Lower leg skin (tissue), 4 donors: Measurements from ENCODE around the gene LRRC9. TPM values are rescaled to one million over a fixed set of nuclear protein-coding genes. Genes with fewer than 3 reads are reported as not detected.

ENCODE experiments used
- DNase-seq, 2 donors: peaks; one replicate each; pipeline ENCODE4 v3.0.0-alpha.2; 2019; ENCODE audit warnings: low spot score in 2 of 2
- H3K4me3 ChIP-seq: fragments of 200-600 bp; sonication (generic); 2 replicates; pipeline ENCODE4 v1.5.1; 2017; ENCODE audit warnings: mild to moderate bottlenecking, low read depth; ENCODE audit not compliant: poor library complexity, severe bottlenecking
- POLR2A ChIP-seq, 2 donors: fragments of 450-650 bp; IDR thresholded peaks; one replicate each; pipeline ENCODE4 v1.6.1; 2016 to 2017; ENCODE audit warnings: antibody characterized with exemption in 2 of 2, mild to moderate bottlenecking in 1 of 2, moderate library complexity in 1 of 2
- WGBS, 2 donors: methylation state at CpG; one replicate each; pipeline ENCODE4 v1.1.5; 2018; 5-methylcytosine and 5-hydroxymethylcytosine counted together
- intact Hi-C: fragments of 100-400 bp; cut with DNase I; formaldehyde crosslinking; loops from one replicate; pipeline ENCODE4 v1.15.0; 2023; ENCODE audit warnings: low total_unique reads
- total RNA-seq, 4 donors: library from RNA; depleted of rRNA; stranded (reverse); fragments of >200 nt; gene quantifications; one replicate each; pipeline ENCODE4 v1.1.0, GENCODE V29; 2016
- TF ChIP-seq, protein P1 (sequence below), 3 donors: fragments of 450-650 bp; IDR thresholded peaks; one replicate each; pipeline ENCODE4 v1.5.1; 2016; ENCODE audit warnings: antibody characterized with exemption in 3 of 3, mild to moderate bottlenecking in 3 of 3, moderate library complexity in 2 of 3

Gene LRRC9
- not detected for total RNA-seq

DNA sequence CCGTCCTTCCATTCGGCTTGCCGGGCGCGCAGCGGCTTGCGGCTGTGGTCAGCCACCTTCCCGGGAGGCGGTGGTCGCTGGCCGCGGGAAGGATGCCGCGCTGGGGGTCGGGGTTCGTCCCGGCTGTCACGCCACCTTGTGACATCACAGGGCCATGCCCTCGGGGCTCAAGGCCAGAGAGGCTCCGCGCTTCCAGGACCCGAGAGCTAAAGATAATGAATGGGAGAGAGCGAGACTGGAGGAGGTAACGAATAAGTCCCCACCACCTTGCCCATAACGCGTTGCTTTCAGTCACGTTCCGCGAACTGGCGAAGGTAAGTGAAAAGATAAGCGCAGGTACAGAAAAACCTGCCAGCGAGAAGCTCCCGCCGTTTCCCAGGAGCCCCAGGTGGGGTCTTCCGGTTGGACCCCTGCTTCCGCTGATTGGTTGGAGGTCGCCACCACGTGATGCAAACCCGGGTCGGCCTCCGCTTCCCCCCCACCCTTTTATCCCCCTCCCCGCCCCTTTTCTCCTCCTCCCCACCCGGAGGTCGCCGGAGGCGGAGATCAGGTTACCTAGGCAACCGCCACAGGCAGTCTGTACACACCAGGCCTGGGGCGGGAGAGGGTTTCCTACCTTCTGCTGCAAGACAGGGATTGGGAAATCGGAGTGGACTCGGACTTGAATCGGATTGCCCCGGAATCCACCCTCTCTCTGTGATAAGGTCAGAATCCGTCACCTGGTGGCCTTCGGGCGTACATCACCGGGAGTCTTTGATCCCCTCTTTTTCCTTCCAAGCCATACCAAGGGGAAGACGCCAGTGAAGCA, at the start of gene LRRC9:
LRRC9 (plus strand) TSS at position 575 of the 808 bp plus-strand sequence.
- H3K4me3 ChIP-seq, result peak within 1 kb of the TSS; percentile 10
- intact Hi-C loops, result no loop called here
- DNase-seq, result peak in 1 of 2 donors; percentile 82
- TF ChIP-seq POLR2A (IDR thresholded peaks at IDR 0.05), result no peak
- TF ChIP-seq, protein P1, sequence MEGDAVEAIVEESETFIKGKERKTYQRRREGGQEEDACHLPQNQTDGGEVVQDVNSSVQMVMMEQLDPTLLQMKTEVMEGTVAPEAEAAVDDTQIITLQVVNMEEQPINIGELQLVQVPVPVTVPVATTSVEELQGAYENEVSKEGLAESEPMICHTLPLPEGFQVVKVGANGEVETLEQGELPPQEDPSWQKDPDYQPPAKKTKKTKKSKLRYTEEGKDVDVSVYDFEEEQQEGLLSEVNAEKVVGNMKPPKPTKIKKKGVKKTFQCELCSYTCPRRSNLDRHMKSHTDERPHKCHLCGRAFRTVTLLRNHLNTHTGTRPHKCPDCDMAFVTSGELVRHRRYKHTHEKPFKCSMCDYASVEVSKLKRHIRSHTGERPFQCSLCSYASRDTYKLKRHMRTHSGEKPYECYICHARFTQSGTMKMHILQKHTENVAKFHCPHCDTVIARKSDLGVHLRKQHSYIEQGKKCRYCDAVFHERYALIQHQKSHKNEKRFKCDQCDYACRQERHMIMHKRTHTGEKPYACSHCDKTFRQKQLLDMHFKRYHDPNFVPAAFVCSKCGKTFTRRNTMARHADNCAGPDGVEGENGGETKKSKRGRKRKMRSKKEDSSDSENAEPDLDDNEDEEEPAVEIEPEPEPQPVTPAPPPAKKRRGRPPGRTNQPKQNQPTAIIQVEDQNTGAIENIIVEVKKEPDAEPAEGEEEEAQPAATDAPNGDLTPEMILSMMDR (IDR thresholded peaks at IDR 0.05), result no peak
- WGBS, 2 donors, result 12 to 14% methylated on average over 56 of the region's 57 CpGs

DNA sequence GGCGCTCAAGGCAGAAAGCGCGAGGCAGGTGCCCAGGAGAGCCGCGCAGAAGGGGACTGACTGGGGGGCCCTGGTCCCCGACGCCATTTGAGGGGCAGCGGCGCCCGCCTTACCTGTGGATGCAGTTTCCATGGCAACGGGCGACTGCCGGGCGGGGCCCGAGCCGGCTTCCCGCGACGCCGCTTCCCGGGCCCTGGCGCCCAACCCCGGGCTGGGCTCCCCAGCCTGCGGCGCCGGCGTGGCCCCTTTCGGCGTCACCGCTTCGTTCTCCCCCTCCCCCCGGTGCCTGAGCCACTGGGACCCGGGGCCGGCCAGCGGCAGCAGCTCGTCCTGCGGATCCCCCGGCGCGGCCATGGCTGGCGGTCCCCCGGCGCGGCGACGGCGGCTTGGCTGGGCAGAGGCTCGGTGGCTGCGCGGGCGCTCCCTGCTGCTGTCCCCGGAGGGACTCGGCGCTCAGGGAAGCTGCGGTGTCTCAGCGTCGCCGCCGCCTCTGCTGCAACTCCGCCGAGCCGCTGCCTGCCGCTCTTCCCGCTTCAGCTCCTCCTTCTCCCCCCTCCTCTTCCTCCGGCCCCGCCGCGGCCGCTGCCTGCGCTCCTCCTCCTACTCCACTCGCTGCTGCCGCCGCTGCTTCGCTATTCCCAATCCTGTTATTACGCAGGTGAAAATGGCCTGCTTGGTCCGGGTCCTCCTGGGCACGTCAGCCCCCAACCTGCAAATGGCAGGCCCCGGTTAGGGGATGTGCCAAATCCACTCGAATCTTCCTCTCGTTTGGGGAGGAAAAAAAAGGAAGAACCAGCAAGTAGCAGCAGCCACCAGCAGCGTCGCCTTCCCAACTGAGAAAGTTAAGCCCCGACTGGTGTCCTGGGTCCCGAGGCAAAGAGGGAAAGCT, 49.4 kb upstream of the LRRC9 start, which contains the start of gene RTN1:
RTN1 (minus strand) TSS at position 500 of the 889 bp plus-strand sequence; CDS start at position 354, 146 bp downstream.
- intact Hi-C loops, result no loop called here
- 1% methylated on average over 40 to 59 of the region's 84 CpGs for WGBS, 2 donors
- DNase-seq, result peak; percentile 29 to 92
- TF ChIP-seq POLR2A (IDR thresholded peaks at IDR 0.05), result no peak
- TF ChIP-seq, protein P1 (IDR thresholded peaks at IDR 0.05), result no peak
- H3K4me3 ChIP-seq, result peak within 1 kb of the TSS; percentile 39

DNA sequence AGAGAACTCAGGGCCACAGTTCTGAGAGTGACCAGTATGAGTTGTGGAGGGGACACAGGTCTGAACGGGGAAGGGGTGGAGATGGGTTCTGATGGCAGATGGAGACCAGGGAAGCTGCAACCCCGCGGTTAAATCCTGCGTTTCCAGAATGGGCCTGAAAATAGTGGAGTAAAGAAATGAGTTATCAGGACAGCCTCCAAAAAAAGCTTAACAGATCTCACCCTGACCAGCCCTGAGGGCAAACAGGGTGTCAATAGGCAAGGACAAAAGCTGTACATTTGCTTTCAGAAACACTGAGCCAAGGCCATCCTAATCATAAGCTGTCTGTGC, 48.8 kb upstream of the LRRC9 start:
- WGBS, 2 donors, result 3 to 8% methylated on average over 4 of the region's 4 CpGs
- intact Hi-C loops, result no loop called here
- no peak for TF ChIP-seq POLR2A (IDR thresholded peaks at IDR 0.05)
- TF ChIP-seq, protein P1 (IDR thresholded peaks at IDR 0.05), result no peak
- H3K4me3 ChIP-seq, result peak overlapping the region; percentile 39
- DNase-seq, result no peak

DNA sequence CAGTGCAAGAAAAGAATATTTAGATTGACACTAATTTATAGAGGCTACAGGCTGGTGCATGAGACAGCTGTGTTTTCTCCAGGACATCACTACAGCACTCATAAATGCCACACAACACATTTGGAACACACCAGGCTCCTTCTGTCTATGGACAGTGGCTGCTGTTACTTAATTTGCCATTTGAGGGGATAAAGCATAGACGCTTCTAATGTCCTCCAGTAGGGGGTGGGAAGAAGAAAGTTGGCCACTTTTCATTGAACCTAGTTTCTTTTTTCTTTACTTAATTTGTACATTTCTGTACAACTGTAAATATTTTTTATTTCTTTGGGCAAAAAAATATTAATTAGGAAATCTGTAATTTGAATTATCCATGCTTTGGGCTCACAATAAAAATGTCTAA, 37.0 kb upstream of the LRRC9 start:
- WGBS, 2 donors, result 21 to 33% methylated on average over 1 of the region's 1 CpG
- no peak for DNase-seq
- intact Hi-C loops, result no loop called here
- TF ChIP-seq POLR2A (IDR thresholded peaks at IDR 0.05), result no peak
- TF ChIP-seq, protein P1 (IDR thresholded peaks at IDR 0.05), result no peak
- H3K4me3 ChIP-seq, result no peak overlapping the region

DNA sequence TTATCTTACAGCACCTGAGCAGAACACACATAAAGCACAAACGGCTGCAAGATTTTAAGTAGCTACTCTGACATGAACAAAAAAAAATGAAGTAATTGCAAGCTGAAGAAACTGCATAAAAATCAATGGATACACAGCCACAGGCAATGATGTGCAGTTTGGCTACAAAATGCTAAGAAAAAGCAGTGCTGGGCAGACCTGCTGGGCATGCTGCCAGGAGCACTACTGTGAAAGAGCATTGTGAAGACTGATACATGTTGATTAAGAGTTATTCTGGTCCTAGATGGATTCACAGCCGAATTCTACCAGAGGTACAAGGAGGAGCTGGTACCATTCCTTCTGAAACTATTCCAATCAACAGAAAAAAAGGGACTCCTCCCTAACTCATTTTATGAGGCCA, 29.3 kb upstream of the LRRC9 start:
- DNase-seq, result no peak
- WGBS, 2 donors, result 46 to 53% methylated on average over 2 of the region's 2 CpGs
- H3K4me3 ChIP-seq, result no peak overlapping the region
- no peak for TF ChIP-seq POLR2A (IDR thresholded peaks at IDR 0.05)
- TF ChIP-seq, protein P1 (IDR thresholded peaks at IDR 0.05), result no peak
- intact Hi-C loops, result no loop called here
